ENCODE results near the gene GALNT13. TPM values are rescaled to one million over a fixed set of nuclear protein-coding genes. Genes with fewer than 3 reads are reported as not detected.
A peak's percentile ranks its signal among the peaks of the same experiment; 100 is the strongest.

Gene GALNT13
- total RNA-seq, 1 donor from 2014 or later, result not detected

DNA sequence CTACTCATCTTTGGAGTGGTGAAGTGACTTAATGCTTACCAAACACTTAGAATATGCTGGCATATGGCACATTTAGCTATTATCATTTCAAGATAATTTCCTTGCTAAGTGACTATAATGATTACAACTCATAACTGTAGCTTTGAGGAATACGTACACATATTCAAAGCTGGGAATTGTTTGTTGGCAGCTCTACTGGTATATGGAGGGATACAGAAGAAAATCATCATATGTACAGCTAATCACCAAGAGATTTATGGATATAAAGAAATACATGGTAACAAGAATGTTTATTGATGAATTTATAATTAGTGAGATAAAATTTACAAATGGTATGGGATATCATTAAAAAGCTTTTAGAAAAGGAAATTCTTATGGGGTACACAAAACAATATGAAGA is 207.2 kb downstream of the GALNT13 start:
- ATAC-seq, result no peak

GRCh38 chr2:154092571-154092970 is 220.8 kb downstream of the GALNT13 start:
- intact Hi-C loops (cut with DNase I), result no loop called here
- ATAC-seq, result no peak
- DNase-seq (ENCODE audit: missing footprints), result no peak

More for the DNA sequence above, 207.2 kb downstream of the GALNT13 start:
- no peak for DNase-seq (ENCODE audit: missing footprints)
- intact Hi-C loops (cut with DNase I), result no loop called here

DNA sequence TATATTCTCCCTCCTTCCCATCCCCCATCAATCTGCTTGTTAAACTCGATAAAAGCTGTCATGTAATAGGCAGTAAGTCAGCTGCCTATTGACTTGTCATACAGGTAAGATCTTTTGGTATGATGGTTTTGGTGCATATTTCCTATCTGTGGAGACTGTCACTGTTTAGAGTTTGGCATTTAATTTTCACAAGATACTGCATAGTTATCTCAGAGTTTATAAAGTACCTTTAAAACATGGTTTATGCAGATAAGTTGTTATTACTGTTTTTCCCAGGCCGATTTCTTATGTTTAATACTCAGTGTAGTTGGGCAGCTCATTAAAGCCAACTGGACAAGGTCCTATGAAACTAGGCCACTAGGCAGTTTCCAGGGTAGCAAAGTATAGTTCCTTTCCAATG is 222.1 kb downstream of the GALNT13 start:
- intact Hi-C loops (cut with DNase I), result no loop called here
- ATAC-seq, result no peak

DNA sequence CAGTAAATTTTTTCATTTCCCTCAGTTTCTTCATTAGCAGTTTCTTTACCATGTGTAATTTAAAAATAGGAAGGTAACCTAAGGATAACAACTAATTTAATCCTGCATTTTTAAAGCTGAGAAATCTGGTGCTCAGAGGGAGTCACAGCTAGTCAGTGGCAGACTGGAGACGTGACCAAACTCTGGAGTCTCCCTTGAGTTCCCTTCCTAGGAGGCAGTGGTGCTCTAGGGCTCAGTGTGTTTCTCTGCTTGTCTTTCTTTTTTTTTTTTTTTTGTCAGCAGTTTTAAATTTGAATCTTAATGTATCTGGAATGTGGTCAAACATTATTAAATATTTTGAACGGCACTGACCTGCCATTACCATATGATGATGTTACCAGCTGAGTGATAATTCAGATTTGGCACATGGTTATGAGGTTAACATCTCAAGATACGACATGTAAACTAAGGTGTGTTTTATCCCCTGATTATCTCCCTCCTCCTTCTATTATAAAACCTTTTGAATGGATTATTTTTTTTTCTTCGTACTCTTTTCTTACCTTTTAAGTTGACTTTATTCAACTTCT is 226.2 kb downstream of the GALNT13 start:
- DNase-seq (ENCODE audit: missing footprints) (no peak), ATAC-seq (no peak)
- intact Hi-C loops (cut with DNase I), result no loop called here

More for the DNA sequence above, 222.1 kb downstream of the GALNT13 start:
- no peak for DNase-seq (ENCODE audit: missing footprints)

- no peak for ATAC-seq
- intact Hi-C loops (cut with DNase I), result no loop called here
These were observed 249.0 kb downstream of the GALNT13 start for GRCh38 chr2:154120706-154121105.

DNA sequence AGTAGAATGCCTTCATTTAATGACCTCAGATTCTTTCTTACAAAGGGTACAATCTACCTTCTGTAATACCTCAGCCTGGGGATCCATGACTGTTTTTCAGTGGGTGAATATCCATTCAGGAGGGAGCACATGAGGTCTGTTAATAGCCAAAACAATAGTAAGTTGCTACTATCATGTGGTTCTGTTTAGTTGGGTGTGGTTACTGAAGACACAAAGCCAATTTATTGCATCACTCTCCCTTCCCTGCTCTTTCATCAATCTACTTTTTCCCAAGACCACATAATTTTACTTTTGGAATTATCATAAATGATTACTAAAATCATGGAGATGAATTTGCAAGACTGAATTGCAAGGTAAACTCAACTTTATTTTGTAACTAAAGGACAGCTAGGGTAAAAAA is 254.2 kb downstream of the GALNT13 start:
- intact Hi-C loops (cut with DNase I), result no loop called here
- DNase-seq (ENCODE audit: missing footprints) (no peak), ATAC-seq (no peak)

More at GRCh38 chr2:154120706-154121105, 249.0 kb downstream of the GALNT13 start:
- no peak for DNase-seq (ENCODE audit: missing footprints)

GRCh38 chr2:154130821-154131220 is 259.1 kb downstream of the GALNT13 start:
- DNase-seq (ENCODE audit: missing footprints) (no peak), ATAC-seq (peak; percentile 56)
- intact Hi-C loops (cut with DNase I), result no loop called here

GRCh38 chr2:154132827-154133226 is 261.1 kb downstream of the GALNT13 start:
- intact Hi-C loops (cut with DNase I), result no loop called here
- no peak for ATAC-seq
- no peak for DNase-seq (ENCODE audit: missing footprints)

- ATAC-seq (peak; percentile 44), DNase-seq (ENCODE audit: missing footprints) (no peak)
- intact Hi-C loops (cut with DNase I), result no loop called here
These were observed 262.1 kb downstream of the GALNT13 start for GRCh38 chr2:154133823-154134222.

DNA sequence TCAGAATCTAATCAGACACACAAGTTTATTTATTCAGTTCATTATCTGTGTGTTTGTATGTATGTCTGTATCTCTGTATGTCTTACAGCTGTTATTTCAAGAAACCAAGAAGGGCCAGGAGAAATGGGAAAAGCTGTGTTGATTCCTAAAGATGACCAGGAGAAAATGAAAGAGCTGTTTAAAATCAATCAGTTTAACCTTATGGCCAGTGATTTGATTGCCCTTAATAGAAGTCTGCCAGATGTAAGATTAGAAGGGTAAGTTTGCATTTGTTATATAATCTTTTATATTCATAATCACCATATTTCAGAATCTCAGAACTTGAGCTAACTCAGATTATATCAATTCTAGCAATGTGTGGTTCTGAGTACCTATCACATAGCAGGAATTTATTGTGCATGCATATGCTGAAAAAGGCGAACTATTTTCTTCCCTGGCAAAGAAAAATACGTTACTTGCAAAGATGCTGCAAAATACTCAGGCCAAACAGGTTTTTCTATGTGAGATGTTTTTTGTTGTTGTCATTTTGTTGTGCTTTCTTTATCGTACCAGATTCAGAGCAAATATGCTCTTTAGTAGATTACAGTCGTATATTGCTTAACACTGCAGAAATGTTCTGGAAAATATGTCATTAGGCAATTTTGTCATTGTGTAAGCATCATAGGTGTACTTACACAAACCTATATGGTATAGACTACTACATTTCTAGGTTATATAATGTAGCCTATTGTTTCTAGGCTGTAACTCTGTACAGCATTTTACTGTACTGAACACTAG is 268.7 kb downstream of the GALNT13 start:
- DNase-seq (ENCODE audit: missing footprints) (no peak), ATAC-seq (no peak)
- intact Hi-C loops (cut with DNase I), result no loop called here

- ATAC-seq, result no peak
- intact Hi-C loops (cut with DNase I), result no loop called here
These were observed 270.8 kb downstream of the GALNT13 start for GRCh38 chr2:154142480-154142879.

GRCh38 chr2:154143105-154143504 is 271.4 kb downstream of the GALNT13 start:
- DNase-seq (ENCODE audit: missing footprints), result no peak
- intact Hi-C loops (cut with DNase I), result no loop called here
- no peak for ATAC-seq

More at GRCh38 chr2:154142480-154142879, 270.8 kb downstream of the GALNT13 start:
- no peak for DNase-seq (ENCODE audit: missing footprints)

DNA sequence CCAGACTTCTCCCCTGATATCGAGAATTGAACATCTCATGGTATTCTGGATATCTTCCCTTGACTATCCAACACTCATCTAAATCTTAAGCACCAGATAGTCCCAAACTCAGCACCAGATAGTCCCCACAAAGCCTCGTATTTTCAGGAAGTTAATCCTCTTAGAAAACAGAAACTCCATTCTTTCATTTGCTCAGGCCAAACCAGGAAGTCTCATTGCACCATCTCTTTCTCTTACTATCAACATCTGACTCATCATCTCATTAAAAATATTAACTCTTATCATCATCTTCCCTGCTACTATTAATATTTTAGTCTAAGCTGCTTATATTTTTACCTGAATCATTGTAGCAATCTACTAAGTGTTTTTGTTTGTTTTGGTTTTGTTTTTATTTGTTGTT is 286.4 kb downstream of the GALNT13 start:
- ATAC-seq (no peak), DNase-seq (ENCODE audit: missing footprints) (no peak)
- intact Hi-C loops (cut with DNase I), result no loop called here

GRCh38 chr2:154161286-154161685 is 289.6 kb downstream of the GALNT13 start:
- intact Hi-C loops (cut with DNase I), result no loop called here
- DNase-seq (ENCODE audit: missing footprints) (no peak), ATAC-seq (no peak)

DNA sequence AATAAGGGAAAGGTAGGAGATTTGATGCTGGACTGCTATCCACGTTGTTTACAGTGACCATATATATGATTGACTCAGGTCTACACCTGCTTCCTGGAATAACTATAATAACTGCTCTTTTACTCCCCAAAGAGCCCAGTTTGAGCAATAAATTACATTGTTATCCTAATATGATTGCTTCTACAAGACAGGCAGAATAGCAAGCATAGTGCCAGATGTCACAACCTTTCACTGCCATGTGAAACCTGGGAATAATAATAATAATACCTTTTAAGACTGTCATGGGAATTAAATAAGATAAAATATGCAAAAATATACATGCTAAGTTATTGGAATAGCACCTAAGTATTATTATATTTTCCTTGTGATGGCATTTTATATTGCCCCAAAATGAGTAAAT is 298.7 kb downstream of the GALNT13 start:
- ATAC-seq, result no peak
- DNase-seq (ENCODE audit: missing footprints), result no peak
- intact Hi-C loops (cut with DNase I), result no loop called here

DNA sequence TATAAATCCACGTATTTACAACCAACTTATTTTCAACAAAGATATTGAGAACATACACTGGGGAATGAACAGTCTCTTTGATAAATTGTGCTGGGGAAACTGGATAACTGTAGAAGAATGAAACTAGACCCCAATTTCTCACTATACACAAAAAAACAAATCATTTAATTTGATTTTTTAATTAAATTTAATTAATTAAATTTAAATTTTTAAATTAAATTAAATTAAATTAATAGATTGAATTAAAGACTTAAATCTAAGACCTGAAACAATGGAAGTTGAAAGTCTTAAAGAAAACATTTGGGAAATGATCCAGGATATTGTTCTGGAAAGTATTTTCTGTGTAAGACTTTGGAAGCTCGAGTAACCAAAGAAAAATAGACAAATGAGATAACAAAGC is 301.4 kb downstream of the GALNT13 start:
- DNase-seq (ENCODE audit: missing footprints), result no peak
- ATAC-seq, result no peak
- intact Hi-C loops (cut with DNase I), result no loop called here

DNA sequence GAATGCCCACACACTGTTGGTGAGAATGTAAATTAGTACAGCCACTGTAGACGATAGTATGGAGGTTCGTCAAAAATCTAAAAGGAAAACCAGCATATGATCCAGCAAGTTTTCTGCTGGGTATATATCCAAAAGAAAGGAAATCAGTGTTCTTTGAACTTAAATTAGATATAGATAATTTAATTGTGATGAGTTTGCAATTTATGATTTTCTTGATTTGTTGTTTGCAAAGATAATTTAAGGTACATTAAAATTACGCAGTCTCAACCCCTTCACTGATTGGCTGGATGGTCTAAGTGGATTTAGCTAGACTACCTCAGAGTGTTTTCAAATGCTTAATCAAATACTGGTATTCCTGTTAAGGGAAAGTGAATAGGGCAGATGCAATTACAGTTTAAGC is 302.2 kb downstream of the GALNT13 start:
- ATAC-seq, result no peak
- DNase-seq (ENCODE audit: missing footprints), result no peak
- intact Hi-C loops (cut with DNase I), result no loop called here

DNA sequence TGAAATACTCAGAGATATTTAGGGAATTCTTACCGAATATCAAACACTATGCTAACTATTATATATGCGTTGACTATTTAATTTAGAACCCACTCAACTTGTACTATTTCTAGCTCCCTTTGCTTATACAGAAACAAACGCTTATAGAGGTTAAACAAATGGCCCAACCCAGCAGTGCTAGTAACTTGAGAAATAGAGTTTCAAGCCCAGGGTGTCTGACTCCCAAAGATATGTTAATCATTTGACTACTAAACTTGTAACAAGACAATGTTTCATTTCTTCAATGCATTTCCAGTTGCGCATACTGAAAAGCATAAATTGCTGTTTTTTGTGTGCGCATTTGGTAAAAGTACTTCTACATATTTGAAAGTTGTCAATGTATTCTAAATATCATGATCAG is 310.3 kb downstream of the GALNT13 start:
- ATAC-seq, result no peak
- intact Hi-C loops (cut with DNase I), result no loop called here
- no peak for DNase-seq (ENCODE audit: missing footprints)

DNA sequence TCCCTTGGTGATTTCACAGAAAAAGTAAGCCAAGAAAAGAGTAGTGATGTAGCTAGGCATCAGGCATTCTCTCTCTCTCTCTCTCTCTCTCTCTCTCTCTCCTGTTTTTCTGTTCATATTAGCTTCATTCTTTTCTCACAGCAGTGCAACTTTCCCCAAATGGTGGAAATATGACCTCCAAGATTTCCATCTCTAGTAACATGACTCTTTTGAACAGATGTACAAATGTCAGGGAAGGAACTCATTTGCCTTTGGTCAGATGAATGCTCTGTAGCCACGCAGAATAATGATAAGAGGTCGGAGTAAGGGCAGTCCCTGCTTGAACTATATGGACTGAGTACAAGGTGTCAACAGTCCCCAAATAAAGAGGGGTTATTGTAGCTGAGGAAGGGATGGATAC is 316.2 kb downstream of the GALNT13 start:
- ATAC-seq, result no peak
- intact Hi-C loops (cut with DNase I), result no loop called here
- no peak for DNase-seq (ENCODE audit: missing footprints)

GRCh38 chr2:154189953-154190352 is 318.2 kb downstream of the GALNT13 start:
- intact Hi-C loops (cut with DNase I), result no loop called here
- ATAC-seq (no peak), DNase-seq (ENCODE audit: missing footprints) (no peak)

DNA sequence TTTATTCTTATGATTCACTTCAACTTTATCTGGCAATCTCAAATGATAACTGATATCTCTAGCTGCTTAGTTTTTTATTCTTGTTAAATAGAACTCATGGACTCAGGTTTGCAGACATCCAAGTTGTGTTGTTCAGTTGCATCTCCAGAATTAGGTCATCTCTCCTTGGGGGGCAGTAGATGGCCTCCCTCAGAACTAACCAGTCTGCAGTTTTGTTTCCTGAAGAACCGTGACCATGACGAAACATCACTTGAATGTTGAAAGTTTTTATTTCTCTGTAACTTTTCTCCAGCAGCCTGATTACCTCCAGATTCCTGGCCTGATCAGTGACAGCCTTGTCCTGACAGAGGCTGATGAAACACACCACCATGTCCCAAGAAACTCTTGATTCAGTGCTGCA is 321.5 kb downstream of the GALNT13 start:
- ATAC-seq, result no peak
- DNase-seq (ENCODE audit: missing footprints), result no peak
- intact Hi-C loops (cut with DNase I), result no loop called here

All from Right ventricle myocardium inferior (tissue), 1 donor.